Large intestine (tissue), 3 donors: ENCODE measurements around the gene CNPY4. TPM values are rescaled to one million over a fixed set of nuclear protein-coding genes. Genes with fewer than 3 reads are reported as not detected.
A peak's percentile ranks its signal among the peaks of the same experiment; 100 is the strongest.
"Not testable (repeated sequence)": the region's sequence is repeated elsewhere in the genome, so short reads cannot be mapped to it uniquely, and the experiment has no call there.

Experiments used
- DNase-seq, 2 donors: peaks; one replicate each; pipeline versions ENCODE4 v3.0.0 to v3.0.0-alpha.2; 2013
- H3K27ac ChIP-seq: one replicate; pipeline ENCODE4 v1.5.1; 2013; ENCODE audit warnings: low read length
- H3K27me3 ChIP-seq: 2 replicates; pipeline ENCODE4 v1.6.1; 2013; ENCODE audit warnings: low read length; ENCODE audit not compliant: control insufficient read depth, insufficient read depth
- H3K36me3 ChIP-seq: 2 replicates; pipeline ENCODE4 v1.6.1; 2013; ENCODE audit warnings: low read length; ENCODE audit not compliant: control insufficient read depth, insufficient read depth
- H3K4me1 ChIP-seq: one replicate; pipeline ENCODE4 v1.6.1; 2013; ENCODE audit warnings: low read length; ENCODE audit not compliant: control insufficient read depth, insufficient read depth
- H3K4me3 ChIP-seq: one replicate; pipeline ENCODE4 v1.5.1; 2013; ENCODE audit warnings: low read length
- H3K9me3 ChIP-seq: one replicate; pipeline ENCODE4 v1.6.1; 2013; ENCODE audit warnings: mild to moderate bottlenecking, low read depth, low read length, moderate library complexity; ENCODE audit not compliant: control insufficient read depth
- WGBS: methylation state at CpG from one replicate; pipeline ENCODE4 v1.1.5; 2013; ENCODE audit warnings: low lambda C conversion rate; ENCODE audit not compliant: insufficient coverage; 5-methylcytosine and 5-hydroxymethylcytosine counted together
- polyA plus RNA-seq: library from polyadenylated mRNA; unstranded; fragments of 120-200 nt; gene quantifications from one replicate; pipeline ENCODE4 v1.2.1, GENCODE V29; 2013

CNPY4 gene
- polyA plus RNA-seq, 1 donor = 20.1 TPM

DNA sequence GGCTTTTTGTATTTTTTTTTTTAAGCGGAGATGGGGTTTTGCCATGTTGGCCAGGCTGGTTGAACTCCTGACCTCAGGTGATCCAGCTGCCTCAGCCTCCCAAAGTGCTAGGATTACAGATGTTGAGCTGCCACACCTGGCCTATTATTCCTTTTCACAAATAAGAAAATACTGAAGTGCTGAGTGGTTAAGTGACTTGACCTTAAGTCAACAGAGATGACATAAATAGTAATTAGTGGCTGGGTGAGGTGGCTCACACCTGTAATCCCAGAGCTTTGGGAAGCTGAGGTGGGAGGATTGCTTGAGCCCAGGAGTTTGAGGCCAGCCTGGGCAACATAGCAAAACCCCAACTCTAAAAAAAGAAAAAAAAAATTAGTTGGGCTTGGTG is 10.8 kb downstream of the CNPY4 start:
- H3K36me3 ChIP-seq, H3K27me3 ChIP-seq, H3K9me3 ChIP-seq, H3K4me3 ChIP-seq, DNase-seq: not testable (repeated sequence)
- no CpG with 5 or more reads among the region's 1 CpG for WGBS
- Histone ChIP-seq H3K27ac (peak overlapping the region; percentile 36), H3K4me1 (peaks cover 23% of the 10 kb centered on the region)

DNA sequence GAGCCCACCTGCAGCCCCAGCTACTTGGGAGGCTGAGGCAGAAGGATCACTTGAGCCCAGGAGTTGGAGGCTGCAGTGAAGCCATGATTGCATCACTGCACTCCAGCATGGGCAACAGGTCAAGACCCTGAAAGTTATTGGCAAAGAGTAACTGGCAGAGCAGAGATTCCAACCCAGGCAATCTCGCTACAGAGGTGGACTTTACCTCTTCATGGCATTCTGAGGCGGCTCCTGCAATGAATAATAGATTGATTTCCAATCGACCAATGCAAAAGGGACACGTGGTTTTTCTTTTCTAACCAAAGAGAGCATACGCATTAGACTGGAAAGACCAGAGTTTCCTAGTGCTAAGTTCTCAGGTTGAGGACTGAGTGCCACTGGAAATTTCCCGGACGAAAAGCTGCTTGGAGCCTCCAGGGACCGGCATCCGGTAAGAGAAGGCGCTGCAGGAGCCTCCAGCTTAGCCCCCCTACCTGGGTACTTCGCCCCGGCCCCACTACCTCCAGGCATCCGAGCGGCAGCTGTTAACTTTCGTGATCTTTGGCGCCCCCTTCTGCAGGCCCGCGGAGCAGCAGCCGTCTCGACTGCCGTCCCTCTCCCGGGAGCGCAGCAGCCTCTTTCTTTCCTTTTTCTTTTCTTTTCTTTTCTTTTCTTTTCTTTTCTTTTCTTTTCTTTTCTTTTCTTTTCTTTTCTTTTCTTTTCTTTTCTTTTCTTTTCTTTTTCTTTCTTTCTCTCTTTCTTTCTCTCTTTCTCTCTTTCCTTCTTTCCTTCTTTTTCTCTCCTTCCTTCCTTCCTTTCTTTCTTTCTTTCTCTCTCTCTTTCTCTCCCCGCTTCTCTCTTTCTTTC is 11.4 kb downstream of the CNPY4 start:
- Histone ChIP-seq H3K4me3 (peak overlapping the region; percentile 10), H3K4me1 (peaks cover 17% of the 10 kb centered on the region), H3K27ac (peak overlapping the region; percentile 36), H3K36me3 (no peaks in the 10 kb centered on the region), H3K27me3 (no peaks in the 10 kb centered on the region), H3K9me3 (no peaks in the 10 kb centered on the region)
- 8% methylated on average over 9 of the region's 24 CpGs for WGBS
- peak in 1 of 2 donors; percentile 77 for DNase-seq

DNA sequence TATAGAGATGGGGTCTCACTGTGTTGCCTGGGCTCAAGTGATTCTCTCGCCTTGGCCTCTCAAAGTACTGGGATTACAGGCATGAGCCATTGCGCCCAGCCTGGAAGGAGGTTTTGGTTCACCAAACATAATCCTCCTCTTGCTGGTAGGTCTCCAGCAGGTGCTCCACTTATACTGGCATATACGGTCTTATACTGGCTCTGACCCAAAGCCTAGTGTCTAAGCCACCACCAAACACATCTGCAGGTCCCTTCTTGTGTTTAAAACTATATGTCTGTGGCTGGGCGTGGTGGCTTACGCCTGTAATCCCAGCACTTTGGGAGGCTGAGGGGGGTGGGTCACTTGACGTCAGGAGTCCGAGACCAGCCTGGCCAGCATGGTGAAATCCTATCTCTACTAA is 12.7 kb downstream of the CNPY4 start:
- no CpG with 5 or more reads among the region's 7 CpGs for WGBS
- H3K27me3 ChIP-seq = no peaks in the 10 kb centered on the region
- H3K4me1 ChIP-seq = peaks cover 17% of the 10 kb centered on the region
- H3K36me3 ChIP-seq = no peaks in the 10 kb centered on the region
- no peaks in the 10 kb centered on the region for H3K9me3 ChIP-seq
- H3K27ac ChIP-seq = no peak overlapping the region
- H3K4me3 ChIP-seq = no peak overlapping the region
- DNase-seq = no peak

DNA sequence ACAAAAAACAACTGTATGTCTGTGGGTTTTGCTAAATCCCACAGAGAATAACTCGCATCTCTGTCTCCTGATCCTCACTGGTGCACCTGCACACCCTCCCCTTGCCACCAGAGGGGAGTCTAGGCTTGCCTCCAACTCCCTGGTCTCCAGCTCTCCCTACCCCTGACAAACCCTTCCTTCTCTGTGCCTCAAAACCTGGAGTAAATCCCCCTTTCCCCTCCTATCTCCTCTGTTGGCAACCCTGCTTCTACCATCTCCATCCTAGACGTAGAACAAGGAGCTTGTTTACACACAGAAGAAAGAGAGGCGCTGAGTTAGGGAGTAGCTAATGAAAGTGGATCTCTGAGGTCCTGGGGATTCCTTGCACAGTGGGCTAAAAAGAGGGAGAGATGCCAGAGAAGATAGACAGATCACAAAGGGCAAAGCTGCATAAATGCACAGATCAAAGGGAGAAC is 13.3 kb downstream of the CNPY4 start:
- Histone ChIP-seq H3K36me3 (no peaks in the 10 kb centered on the region), H3K27ac (no peak overlapping the region), H3K9me3 (no peaks in the 10 kb centered on the region), H3K4me1 (peaks cover 17% of the 10 kb centered on the region), H3K27me3 (no peaks in the 10 kb centered on the region), H3K4me3 (no peak overlapping the region)
- DNase-seq = peak in 1 of 2 donors; percentile 42
- WGBS = no CpG with 5 or more reads among the region's 3 CpGs

DNA sequence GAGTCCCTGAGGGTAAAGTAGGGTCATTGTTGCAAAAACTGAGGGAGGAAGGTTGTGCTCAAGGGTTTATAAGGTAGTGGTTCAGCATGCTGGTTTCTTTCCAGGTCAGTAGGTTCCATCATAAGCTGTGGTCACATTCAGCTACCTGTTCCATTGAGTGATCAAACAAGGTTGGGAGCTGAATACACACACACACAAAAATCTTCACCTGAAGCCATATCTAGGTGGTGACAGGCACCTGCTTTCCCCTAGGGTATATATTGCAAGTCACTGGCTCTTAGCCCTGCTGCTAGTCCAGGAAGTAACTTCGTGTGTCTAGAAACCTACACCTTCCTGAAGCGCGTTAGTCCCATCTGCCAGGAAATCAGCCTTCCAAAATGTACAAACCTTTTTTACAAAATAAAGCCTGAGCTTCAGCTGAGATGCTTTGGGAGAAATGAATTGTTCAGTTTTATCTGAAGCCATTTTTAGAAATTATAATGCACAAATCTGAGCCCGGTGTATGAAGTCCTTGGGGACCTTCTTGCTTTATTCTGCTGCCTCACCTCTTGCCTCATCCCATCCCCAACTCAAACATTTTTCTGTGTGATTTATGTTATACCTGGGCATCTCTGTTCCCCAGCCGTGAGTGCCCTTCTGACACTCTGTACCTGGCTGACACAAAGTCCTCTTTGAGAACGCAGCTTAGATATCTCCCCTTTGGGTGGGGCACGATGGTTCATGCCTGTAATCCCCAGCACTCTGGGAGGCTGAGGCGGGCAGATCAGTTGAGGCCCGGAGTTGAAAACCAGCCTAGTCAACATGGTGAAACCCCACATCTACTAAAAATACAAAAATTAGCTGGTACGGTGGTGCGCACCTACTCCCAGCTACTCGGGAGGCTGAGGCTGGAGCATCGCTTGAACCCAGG is 18.7 kb downstream of the CNPY4 start:
- no peak for DNase-seq
- no peak overlapping the region for H3K4me3 ChIP-seq
- no peaks in the 10 kb centered on the region for H3K27me3 ChIP-seq
- H3K9me3 ChIP-seq = no peaks in the 10 kb centered on the region
- no peak overlapping the region for H3K27ac ChIP-seq
- 100% methylated on average over 1 of the region's 13 CpGs for WGBS
- H3K4me1 ChIP-seq = peaks cover 6% of the 10 kb centered on the region
- H3K36me3 ChIP-seq = no peaks in the 10 kb centered on the region

DNA sequence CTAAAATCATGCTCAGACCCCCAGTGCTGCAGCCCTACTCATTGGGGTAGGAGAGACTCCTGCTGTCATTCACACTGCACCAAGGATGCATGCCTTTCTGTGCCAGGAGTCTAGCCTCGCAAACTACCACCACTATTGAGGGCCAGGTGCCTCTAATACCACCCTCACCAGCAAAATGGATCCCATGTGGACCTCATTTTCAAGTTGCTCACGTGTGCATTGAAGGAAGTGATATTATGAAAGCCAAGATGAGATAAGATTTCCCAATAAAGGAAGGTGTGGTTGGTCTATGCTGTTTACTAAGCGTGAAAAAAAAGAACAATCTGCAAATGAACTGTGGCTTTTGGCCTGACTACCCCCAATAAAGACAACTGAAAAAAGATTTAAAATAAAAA is 22.1 kb downstream of the CNPY4 start:
- H3K36me3 ChIP-seq = no peaks in the 10 kb centered on the region
- WGBS = no CpG with 5 or more reads among the region's 3 CpGs
- no peaks in the 10 kb centered on the region for H3K9me3 ChIP-seq
- peak; percentile 52 to 76 for DNase-seq
- no peaks in the 10 kb centered on the region for H3K27me3 ChIP-seq
- H3K27ac ChIP-seq = peak overlapping the region; percentile 68
- no peak overlapping the region for H3K4me3 ChIP-seq
- H3K4me1 ChIP-seq = peaks cover 6% of the 10 kb centered on the region

DNA sequence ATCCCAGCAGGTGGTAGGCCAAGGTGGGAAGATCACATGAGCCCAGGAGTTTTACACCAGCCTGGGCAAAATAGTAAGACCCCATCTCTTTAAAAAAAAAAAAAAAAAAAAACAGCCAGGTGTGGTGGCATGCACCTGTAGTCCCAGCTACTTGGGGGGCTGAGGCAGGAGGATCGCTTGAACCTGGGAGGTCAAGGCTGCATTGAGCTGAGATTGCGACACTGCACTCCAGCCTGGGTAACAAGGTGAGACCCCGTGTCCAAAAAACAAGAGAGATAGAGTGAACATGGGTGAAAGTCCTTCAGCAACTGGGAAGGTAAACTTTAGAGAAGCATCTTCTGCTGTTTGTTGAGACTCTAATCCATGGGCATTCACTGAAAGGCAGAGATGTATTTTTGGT is 23.0 kb downstream of the CNPY4 start:
- Histone ChIP-seq H3K27me3 (no peaks in the 10 kb centered on the region), H3K4me3 (no peak overlapping the region), H3K4me1 (peaks cover 6% of the 10 kb centered on the region), H3K9me3 (no peaks in the 10 kb centered on the region), H3K36me3 (no peaks in the 10 kb centered on the region), H3K27ac (peak overlapping the region; percentile 32)
- DNase-seq = no peak
- WGBS = no CpG with 5 or more reads among the region's 3 CpGs

DNA sequence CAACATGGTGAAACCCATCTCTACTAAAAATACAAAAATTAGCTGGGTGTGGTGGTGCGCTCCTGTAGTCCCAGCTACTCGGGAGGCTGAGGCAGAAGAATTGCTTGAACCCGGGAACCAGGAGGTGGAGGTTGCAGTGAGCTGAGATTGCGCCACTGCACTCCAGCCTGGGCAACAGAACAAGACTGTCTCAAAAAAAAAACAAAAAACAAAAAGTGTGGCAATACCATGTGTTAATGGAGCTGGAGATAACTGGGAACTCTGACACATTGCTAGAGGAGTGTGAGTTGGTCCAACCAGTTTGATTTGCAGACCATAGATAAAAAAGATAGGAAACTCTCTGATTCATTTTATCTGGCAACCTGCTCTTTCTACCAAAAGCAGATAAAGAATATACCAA is 26.9 kb downstream of the CNPY4 start:
- H3K4me1 ChIP-seq = peaks cover 21% of the 10 kb centered on the region
- H3K27me3 ChIP-seq, H3K9me3 ChIP-seq, H3K4me3 ChIP-seq, H3K36me3 ChIP-seq, H3K27ac ChIP-seq, DNase-seq: not testable (repeated sequence)
- WGBS = no CpG with 5 or more reads among the region's 4 CpGs

DNA sequence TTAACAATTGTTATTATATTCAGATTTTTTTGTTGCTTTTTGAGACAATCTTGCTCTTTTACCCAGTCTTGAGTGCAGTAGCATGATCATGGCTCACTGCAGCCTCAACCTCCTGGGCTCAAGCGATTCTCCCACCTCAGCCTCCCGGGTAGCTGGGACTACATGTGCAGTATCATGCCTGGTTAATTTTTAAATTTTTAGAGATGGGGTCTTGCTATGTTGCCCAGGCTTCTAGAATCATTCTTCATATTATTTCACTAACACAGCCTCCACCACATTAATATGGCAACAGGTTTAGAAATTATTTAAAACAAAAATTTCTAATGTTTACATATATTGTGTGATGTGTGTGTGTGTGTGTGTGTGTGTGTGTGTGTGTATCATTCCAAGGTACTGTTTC is 27.8 kb downstream of the CNPY4 start:
- Histone ChIP-seq H3K36me3 (peaks cover 4% of the 10 kb centered on the region), H3K4me3 (no peak overlapping the region), H3K27ac (no peak overlapping the region), H3K9me3 (no peaks in the 10 kb centered on the region), H3K27me3 (no peaks in the 10 kb centered on the region), H3K4me1 (peaks cover 24% of the 10 kb centered on the region)
- DNase-seq = no peak
- WGBS = no CpG with 5 or more reads among the region's 2 CpGs

DNA sequence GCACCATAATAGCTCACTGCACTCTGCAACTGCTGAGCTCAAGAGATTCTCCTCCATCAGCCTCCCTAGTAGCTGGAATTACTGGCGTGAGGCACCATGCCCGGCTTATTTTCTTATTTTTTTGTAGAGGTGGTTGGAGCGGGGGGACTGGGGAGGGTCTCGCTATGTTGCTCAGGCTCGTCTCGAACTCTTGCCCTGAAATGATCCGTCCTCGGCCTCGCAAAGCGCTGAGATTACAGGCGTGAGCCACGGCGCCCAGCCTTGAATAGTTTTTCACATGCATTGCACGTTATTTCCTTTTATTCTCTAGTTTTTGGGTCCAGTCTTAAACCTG is 28.8 kb downstream of the CNPY4 start:
- Histone ChIP-seq H3K4me1 (peaks cover 29% of the 10 kb centered on the region), H3K9me3 (no peaks in the 10 kb centered on the region), H3K36me3 (peaks cover 9% of the 10 kb centered on the region), H3K27me3 (no peaks in the 10 kb centered on the region), H3K4me3 (peak overlapping the region; percentile 95), H3K27ac (peak overlapping the region; percentile 76)
- no peak for DNase-seq
- no CpG with 5 or more reads among the region's 14 CpGs for WGBS
